Measurements from ENCODE around the gene ZBTB21.
"Not testable (repeated sequence)": the region's sequence is repeated elsewhere in the genome, so short reads cannot be mapped to it uniquely, and the experiment has no call there.

Gene ZBTB21

GRCh38 chr21:41967708-41968107 lies 42.5 kb downstream of the ZBTB21 start:
- no peak for DNase-seq (ENCODE audit: low read depth, low spot score)

DNA sequence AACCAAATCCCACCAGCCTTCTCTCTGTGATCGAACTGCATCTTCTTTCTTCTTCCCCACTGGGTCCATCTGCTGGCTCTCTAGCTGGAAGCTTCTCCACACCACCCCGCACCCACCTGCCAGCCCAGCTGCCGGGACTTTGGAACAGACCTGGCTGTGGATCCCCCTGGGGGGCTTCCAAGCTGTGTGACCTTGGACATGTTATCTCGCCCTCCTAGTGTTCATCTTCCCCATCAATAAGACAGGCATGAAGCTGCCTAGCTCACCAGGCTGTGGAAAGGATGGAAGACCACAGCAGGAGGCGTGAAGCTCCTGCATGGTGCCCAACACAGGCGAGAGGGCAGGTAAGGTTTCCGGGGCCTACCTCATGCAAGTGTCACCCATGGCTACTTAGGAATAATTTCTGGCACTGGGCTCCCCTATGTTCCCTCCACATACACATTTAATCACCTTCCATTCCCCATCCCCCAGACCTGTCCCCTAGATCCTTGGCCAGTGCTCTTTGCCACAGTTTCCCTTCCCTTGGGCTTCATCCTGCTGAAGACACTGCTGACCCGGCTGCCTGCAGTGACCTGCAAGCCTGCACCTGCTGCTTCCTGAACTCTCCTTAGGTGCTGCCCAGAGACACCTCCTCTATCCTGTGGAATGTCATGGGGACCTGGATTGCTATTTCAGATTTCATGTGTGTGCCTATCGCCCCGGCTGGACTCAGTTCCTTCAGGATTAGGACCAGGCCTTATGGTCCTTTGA lies 43.1 kb downstream of the ZBTB21 start:
- DNase-seq (ENCODE audit: low read depth, low spot score), result no peak

DNA sequence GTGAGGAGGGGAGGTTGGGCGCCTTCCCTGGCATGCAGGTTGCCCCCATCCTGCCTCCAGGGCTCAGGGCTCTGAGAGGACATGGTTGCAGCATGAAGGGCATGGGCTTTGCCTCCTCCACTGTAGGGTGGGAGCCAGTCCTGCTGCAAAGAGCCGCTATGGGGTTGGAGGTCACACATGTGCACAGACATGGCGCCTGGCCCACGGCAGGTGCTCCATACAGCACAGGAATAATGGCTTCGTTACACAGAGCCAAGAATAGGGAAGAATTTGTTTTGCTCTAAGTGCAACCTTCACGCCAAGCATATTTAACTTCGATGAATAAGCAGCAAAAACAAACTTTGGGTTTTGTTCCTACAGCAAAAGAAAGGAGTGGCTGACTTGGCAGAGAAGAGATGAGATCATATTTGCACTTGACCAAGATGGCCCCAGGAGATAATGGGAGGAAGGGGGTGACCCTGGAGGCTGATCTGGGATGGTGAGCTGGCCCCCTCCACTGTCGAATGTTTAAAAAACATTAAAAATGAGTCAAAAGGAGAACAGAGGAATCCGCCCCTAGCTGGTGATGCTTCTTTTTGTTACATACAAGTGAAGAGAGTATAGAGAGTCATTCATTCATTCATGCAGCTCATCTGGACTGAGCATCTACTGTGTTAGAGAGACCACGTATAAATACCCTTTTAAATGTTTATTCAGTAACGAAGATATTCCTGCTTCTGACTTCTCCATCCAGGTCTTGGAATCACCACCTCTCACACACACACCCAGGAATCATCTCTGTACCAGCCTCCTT lies 43.9 kb downstream of the ZBTB21 start:
- no peak for DNase-seq (ENCODE audit: low read depth, low spot score)

DNA sequence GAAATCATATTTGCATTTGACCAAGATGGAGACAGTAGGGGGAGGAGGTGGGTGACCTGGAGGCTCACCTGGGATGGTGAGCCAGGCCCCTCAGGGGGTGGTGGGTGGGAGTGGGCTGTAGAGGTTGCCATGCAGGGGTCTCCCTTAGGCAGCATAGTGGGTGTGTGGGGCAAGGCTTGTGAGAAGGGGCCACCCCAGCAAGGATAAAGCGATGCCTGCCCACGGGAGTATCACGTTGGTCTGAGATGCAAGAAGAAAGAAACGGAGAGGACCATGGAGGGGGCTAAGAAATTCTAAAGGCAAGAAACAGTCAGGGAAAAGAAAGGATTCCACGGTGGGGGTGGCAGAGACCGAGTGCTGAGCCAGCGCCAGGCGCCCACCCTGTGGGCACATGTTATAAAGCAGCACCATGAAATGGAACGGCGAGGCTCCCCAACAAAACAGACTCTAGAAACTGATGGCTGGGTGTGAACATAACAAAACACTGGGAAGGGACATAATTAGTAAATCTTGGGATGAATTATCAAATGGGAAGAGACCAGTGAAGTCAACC lies 44.6 kb downstream of the ZBTB21 start:
- no peak for DNase-seq (ENCODE audit: low read depth, low spot score)

DNA sequence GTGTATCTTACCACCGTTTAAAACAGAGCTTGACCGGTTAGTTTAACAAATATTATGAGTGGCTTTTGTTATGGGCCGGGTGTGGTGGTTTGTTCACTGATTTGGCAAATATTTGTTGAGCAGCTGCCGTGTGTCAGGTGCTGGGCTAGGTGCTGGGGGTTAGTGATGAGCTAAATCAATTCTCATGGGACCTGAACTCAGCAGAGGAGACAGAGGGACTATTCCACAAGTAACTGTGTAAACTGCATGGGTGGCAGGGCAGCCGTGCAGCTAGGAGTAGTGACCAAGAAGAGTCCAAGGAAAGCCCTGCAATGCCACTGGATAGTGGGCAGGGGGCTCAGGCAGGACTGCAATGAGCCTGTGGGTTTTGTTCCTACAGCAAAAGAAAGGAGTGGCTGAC lies 45.1 kb downstream of the ZBTB21 start:
- DNase-seq (ENCODE audit: low read depth, low spot score), result no peak

DNA sequence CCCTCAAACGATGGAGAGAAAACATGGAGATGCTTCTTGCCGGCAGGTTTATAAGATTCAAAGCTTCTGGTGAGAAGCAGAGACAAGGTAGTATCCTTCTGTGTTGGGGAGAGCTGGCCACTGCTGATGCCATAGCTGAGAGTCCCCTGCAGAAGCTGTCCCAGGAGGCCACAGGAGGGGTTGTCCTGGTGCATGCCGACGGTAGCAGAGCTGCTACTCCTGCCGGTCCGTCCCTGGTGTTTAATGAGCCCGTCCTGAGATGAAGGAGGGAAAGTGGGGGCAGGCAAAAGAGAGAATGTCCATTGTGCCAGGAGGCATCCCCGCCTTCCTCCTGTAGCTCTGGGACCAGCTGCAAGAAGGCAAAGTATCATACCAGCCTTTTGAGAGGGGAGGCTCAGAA lies 46.0 kb downstream of the ZBTB21 start:
- DNase-seq (ENCODE audit: low read depth, low spot score), result no peak

DNA sequence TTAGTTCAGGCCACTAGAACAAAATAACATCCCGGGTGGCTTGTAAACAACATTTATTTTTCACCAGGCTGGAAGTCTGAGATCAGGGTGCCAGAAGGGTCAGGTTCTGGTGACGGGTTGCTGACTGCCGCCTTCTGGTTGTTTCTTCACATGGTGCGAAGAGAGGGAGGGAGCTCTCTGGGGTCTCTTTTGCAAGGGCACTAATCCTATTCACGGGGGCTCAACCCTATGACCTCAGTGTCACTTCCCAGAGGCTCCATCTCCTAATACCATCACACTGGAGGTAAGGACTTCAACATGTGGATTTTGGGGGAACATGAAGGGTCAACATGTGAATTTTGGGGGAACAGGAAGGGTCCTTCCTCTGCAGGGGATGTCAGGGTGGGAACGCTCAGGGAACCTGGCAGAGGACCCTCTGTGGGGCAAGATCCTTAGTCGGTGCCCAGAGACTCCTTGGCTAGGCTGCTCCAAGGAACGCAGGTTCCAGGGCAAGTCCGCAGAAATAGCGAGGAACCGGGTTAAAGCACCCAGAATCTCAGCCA lies 47.7 kb downstream of the ZBTB21 start:
- DNase-seq (ENCODE audit: low read depth, low spot score), result no peak

DNA sequence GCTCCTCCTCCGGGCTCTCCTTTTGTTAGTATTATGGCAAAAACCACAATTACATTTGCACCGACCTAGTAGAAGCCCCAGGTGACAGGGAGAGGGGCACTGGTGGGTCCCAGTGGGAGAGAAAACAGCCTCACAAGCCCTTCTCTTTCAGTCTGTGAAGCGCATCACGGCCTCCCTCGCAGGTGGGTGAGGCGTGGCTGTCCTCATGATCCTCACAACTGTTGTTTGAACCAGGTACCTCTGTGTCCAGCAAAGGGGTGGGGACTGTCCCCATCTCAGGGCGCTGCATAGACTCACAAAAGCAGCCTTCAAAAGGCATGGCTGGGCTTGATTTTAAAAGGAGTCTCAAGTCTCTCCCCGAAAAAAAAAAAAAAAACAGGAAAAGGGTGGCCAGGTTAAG lies 48.4 kb downstream of the ZBTB21 start:
- DNase-seq (ENCODE audit: low read depth, low spot score), result no peak

DNA sequence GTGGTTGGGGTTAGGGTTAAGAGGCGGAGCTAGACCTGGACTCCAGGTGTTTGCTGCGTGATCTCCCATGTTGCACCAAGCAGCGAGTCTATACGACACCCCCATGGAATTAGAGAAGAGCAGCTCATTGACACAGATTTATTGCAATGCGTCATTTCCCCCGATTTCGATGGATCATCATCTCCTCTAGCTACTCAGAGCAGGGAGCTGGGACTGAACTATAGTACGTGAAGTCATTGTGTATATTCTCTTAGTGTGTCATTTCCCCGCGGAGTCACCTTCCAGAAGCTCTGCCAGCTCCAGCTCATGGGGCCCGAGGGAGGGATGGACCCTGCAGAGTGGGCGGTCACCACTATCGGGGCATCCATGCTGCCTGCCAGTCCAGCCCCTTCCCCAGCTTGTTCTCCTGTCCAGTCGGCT lies 48.9 kb downstream of the ZBTB21 start:
- DNase-seq (ENCODE audit: low read depth, low spot score), result no peak

GRCh38 chr21:41960386-41960785 lies 49.8 kb downstream of the ZBTB21 start:
- DNase-seq (ENCODE audit: low read depth, low spot score), result no peak

DNA sequence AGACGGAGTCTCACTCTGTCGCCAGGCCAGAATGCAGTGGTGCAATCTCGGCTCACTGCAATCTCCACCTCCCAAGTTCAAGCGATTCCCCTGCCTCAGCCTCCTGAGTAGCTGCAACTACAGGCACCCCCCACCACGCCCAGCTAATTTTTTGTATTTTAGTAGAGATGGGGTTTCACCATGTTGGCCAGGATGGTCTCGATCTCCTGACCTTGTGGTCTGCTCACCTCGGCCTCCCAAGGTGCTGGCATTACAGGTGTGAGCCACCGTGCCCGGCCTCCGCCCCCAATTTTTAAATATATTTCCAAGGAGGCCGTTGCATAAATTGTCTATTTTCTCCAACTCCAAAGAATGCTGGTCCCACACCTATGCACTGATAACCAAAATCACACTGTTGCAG lies 50.5 kb downstream of the ZBTB21 start:
- not testable (repeated sequence) for DNase-seq (ENCODE audit: low read depth, low spot score)

DNA sequence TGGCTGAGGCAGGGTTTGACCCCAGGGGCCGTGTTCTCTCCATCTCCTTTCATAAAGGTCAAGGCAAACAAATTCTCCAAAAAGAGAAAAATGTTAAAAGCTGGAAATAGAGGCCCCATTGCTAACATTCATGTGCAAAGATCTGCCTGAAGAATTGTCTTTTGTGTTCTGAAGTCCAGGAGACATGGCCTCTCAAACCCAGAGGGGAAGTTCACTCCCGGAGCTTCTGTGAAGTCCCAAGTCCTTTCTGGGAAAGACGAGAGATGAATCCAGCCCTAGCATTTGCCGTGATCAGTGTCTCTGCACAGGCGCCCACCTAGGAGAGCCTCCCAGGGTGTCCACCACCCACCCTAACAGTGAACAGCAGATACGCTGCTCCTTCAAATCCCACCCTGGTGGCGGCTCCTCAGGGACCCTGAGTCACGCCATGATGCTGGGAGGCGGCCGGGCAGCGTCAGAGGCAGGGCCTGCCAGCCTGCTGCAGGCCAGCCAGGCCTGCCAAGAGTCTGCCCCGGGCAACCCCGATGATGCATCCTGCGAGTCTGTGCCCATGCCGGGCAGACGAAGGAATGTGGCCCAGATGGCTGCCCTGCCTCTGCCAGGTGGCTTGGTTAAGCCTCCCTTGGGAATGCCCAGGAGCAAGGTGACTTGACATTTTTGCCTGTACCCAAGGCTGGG lies 51.1 kb downstream of the ZBTB21 start:
- DNase-seq (ENCODE audit: low read depth, low spot score), result no peak

DNA sequence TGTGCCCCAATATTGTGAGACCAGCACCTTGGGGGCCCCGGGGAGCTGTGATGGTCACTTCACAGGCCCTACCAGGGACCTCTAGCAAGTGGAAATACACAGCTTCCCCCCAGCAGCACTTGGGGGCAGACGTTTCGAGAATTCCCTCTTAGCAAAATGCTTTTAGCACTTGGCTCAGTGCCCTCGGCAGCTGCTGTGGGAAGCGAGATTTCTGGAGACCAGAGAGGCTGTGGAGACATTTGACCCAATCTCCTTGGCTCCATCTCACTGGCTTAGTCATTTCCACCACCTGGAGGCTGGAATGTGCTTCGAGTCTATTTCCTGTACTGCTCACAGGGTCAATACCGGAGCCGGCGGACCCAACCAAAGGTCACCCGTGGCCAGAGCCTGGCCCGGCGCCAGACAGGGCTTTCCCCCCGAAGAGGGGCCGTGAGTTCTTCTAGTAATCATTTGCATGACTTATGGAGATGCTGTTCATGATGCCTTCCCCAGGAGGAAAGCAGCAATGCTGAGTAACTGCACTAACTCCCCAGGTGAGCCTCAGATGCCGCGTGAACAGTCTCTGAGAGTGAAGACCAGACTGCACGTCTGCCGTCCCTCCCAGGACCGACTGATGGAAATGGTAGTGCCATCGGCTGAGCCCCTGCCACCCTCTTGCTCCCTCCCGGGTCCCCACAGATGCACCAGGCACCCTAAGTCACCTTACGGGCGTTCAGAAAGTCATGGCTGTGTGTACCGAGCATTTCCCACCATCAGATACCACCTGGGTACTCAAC lies 52.0 kb downstream of the ZBTB21 start:
- DNase-seq (ENCODE audit: low read depth, low spot score), result peak; percentile 77

- peak; percentile 24 for DNase-seq (ENCODE audit: low read depth, low spot score)
Measured at GRCh38 chr21:41956926-41957729, 53.0 kb downstream of the ZBTB21 start.

DNA sequence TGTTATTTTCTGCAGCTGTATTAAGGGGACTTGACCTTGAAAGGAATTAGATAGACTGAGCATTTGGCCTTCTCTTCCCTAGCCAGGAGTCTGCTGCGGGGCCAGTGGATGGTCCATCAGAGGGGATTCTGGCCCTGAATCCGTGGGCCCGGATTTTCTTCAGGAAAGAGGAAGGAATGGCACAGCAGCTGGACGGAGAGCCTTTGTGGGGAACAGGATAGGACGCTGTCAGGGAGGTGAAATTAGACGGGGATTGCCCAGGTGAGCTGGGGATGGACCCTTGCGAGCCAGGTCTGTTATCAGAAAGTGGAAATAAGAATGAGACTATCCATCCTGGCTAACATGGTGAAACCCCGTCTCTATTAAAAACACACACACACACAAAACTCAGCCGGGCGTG lies 54.6 kb downstream of the ZBTB21 start:
- no peak for DNase-seq (ENCODE audit: low read depth, low spot score)

- no peak for DNase-seq (ENCODE audit: low read depth, low spot score)
Measured at GRCh38 chr21:41954654-41955499, 55.3 kb downstream of the ZBTB21 start.

GRCh38 chr21:41953831-41954653 lies 56.1 kb downstream of the ZBTB21 start, which contains the start of gene C2CD2:
Gene C2CD2, minus strand, starts transcription at chr21:41954018. Its CDS starts 370 bp downstream, at chr21:41953648.
- DNase-seq (ENCODE audit: low read depth, low spot score), result no peak

DNA sequence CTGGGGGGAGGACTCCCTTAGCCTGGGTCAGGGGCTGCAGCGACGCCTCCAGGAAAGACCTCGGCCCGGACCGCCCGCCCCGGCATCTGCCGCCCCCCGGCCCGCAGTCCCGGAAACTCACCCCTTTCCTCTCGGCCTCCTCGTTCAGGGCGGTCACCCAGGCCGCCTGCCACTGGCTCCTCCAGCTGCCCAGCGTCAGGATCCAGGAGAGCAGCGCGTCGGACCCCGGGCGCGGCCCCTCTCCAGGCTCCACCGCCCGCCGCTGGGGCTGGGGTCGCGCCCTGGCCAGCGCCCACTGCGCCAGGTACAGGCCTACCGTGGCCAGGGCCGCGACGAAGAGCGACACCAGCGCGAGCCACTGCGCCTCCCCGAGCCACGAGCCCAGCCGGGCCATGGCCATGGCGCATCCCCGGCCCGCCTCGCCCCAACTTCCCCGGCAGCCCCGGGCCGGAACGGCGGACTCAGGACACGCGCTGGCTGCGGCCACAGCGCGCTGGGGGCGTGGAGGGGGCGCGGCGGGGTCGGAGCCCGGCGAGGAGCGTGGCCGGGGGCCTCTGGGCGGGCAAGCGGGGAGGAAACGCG lies 56.8 kb downstream of the ZBTB21 start:
- no peak for DNase-seq (ENCODE audit: low read depth, low spot score)
